Keratinocyte (primary cell): ENCODE measurements around the gene PDGFRA. TPM values are rescaled to one million over a fixed set of nuclear protein-coding genes. Genes with fewer than 3 reads are reported as not detected.

ENCODE experiments used
- DNase-seq: peaks from one replicate; pipeline ENCODE4 v3.0.0-alpha.2; 2011; ENCODE audit warnings: low read depth, missing footprints, low spot score
- FAIRE-seq: peaks from 2 replicates; lab custom pipeline; 2011; peaks lifted over from hg19 to GRCh38; lab: Jason Lieb, UNC
- H2AFZ ChIP-seq: 2 replicates; pipeline ENCODE4 v1.6.0; 2012; ENCODE audit warnings: low read length, control low read depth, inconsistent platforms; ENCODE audit not compliant: control insufficient read depth
- H3K27ac ChIP-seq: 2 replicates; pipeline ENCODE4 v1.5.1; 2011; ENCODE audit warnings: low read length; ENCODE audit not compliant: control insufficient read depth, insufficient read depth
- H3K27me3 ChIP-seq: 3 replicates; pipeline ENCODE4 v1.6.0; 2011; ENCODE audit warnings: low read length; ENCODE audit not compliant: control insufficient read depth, insufficient read depth; ENCODE audit errors: extremely low read depth
- H3K36me3 ChIP-seq, 2 experiments: 2 replicates in 1 of 2; 3 replicates in 1 of 2; pipeline ENCODE4 v1.5.1; 2011; ENCODE audit warnings: low read length in 2 of 2, mild to moderate bottlenecking in 1 of 2; ENCODE audit not compliant: control insufficient read depth in 2 of 2, insufficient read depth in 2 of 2; ENCODE audit errors: extremely low read depth in 1 of 2
- H3K4me1 ChIP-seq: 3 replicates; pipeline ENCODE4 v1.5.1; 2011; ENCODE audit warnings: low read length; ENCODE audit not compliant: control insufficient read depth, insufficient read depth; ENCODE audit errors: extremely low read depth
- H3K4me2 ChIP-seq: 3 replicates; pipeline ENCODE4 v1.6.0; 2011; ENCODE audit warnings: low read depth, low read length; ENCODE audit not compliant: control insufficient read depth, insufficient read depth; ENCODE audit errors: extremely low read depth
- H3K4me3 ChIP-seq, 3 experiments: fragments of 200-600 bp in 1 of 3; sonication (generic) in 1 of 3; 2 replicates in 2 of 3; 3 replicates in 1 of 3; pipeline ENCODE4 v1.5.1; 2011 to 2016; ENCODE audit warnings: low read length in 3 of 3, mild to moderate bottlenecking in 3 of 3, control low read depth in 2 of 3, inconsistent platforms in 1 of 3, low read depth in 1 of 3, mixed read lengths in 1 of 3, mixed run types in 1 of 3, moderate library complexity in 1 of 3; ENCODE audit not compliant: control insufficient read depth in 2 of 3, insufficient read depth in 2 of 3; ENCODE audit errors: extremely low read depth in 1 of 3
- H3K79me2 ChIP-seq: 2 replicates; pipeline ENCODE4 v1.6.0; 2012; ENCODE audit warnings: low read length; ENCODE audit not compliant: control insufficient read depth, insufficient read depth
- H3K9ac ChIP-seq: 3 replicates; pipeline ENCODE4 v1.6.0; 2011; ENCODE audit warnings: low read length; ENCODE audit not compliant: control insufficient read depth, insufficient read depth; ENCODE audit errors: extremely low read depth
- H3K9me1 ChIP-seq: 3 replicates; pipeline ENCODE4 v1.6.0; 2011; ENCODE audit warnings: low read length; ENCODE audit not compliant: control insufficient read depth, insufficient read depth; ENCODE audit errors: extremely low read depth
- H3K9me3 ChIP-seq: 2 replicates; pipeline ENCODE4 v1.5.1; 2012; ENCODE audit warnings: low read depth, low read length; ENCODE audit not compliant: control insufficient read depth
- H4K20me1 ChIP-seq: 3 replicates; pipeline ENCODE4 v1.6.0; 2011; ENCODE audit warnings: low read length; ENCODE audit not compliant: control insufficient read depth, insufficient read depth; ENCODE audit errors: extremely low read depth
- CTCF ChIP-seq, 3 experiments: IDR thresholded peaks in 1 of 3; conservative IDR thresholded peaks in 1 of 3; optimal IDR thresholded peaks in 1 of 3; 2 replicates in 2 of 3; 3 replicates in 1 of 3; pipeline versions ENCODE3 to v1.5.1; 2011; ENCODE audit warnings: low read length in 3 of 3, mild to moderate bottlenecking in 3 of 3, moderate library complexity in 2 of 3, control low read depth in 1 of 3, inconsistent platforms in 1 of 3; ENCODE audit not compliant: insufficient read depth in 2 of 3; ENCODE audit errors: extremely low read depth in 1 of 3
- EZH2 ChIP-seq: IDR thresholded peaks from one replicate; pipeline ENCODE4 v1.6.1; 2012; ENCODE audit warnings: inconsistent platforms, mild to moderate bottlenecking, low read length, moderate library complexity
- dilution Hi-C: fragments of 300-500 bp; cut with MboI; formaldehyde crosslinking; loops from one replicate; pipeline ENCODE4 v1.7.0; 2020; ENCODE audit warnings: low sequenced_read_pairs; ENCODE audit not compliant: extremely low pct_ligation_motif_present
- polyA plus RNA-seq, 5 experiments: library from polyadenylated mRNA; depleted of rRNA in 3 of 5; stranded (reverse) in 3 of 5; stranded (forward) in 1 of 5; unstranded in 1 of 5; fragments of >200 nt; gene quantifications; 1 replicate in 1 of 5; 2 replicates in 3 of 5; 3 replicates in 1 of 5; pipeline versions ENCODE4 v1.2.1 to v1.2.3, GENCODE V29; 2011 to 2012; ENCODE audit warnings: missing spikeins in 2 of 5, low read depth in 1 of 5, low replicate concordance in 1 of 5

PDGFRA gene
- polyA plus RNA-seq, 1 donor (not counting 4 experiments of a cell fraction or from before 2014, with no cell fraction given): 0.22 TPM

DNA sequence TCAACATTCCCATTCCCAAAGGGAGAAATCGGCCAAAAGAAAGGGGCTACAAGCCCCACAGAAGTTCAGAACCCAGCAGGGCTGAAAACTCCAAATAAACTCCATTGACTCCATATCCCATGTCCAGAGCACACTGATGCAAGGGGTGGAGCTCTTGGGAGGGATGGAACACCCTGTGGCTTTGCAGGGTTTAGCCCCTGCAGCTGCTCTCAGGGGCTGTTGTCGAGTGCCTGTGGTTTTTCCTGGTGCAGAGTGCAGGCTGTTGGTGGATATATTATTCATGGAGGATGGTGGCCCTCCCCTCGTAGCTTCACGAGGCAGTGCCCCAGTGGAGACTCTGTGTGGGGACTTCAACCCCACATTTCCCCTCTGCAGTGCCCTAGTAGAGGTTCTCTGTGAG lies 53.7 kb downstream of the PDGFRA start:
- Histone ChIP-seq H3K79me2 (no peaks in the 10 kb centered on the region), H3K4me3 (no peak overlapping the region), H3K9ac (no peak overlapping the region), H4K20me1 (no peaks in the 10 kb centered on the region), H3K4me1 (peaks cover 7% of the 10 kb centered on the region), H3K27ac (no peak overlapping the region), H3K9me1 (no peaks in the 10 kb centered on the region), H3K36me3 (no peaks in the 10 kb centered on the region), H3K9me3 (no peaks in the 10 kb centered on the region), H2AFZ (no peak overlapping the region), H3K4me2 (no peak overlapping the region), H3K27me3 (no peaks in the 10 kb centered on the region)
- no peak for TF ChIP-seq EZH2
- no peak for TF ChIP-seq CTCF (optimal IDR thresholded peaks at IDR 0.05 in 1 of 3, IDR thresholded peaks at IDR 0.05 in 1 of 3, conservative IDR thresholded peaks at IDR 0.05 in 1 of 3; ENCODE audit: extremely low read depth in 1 of 3, insufficient read depth in 2 of 3, low read length in 3 of 3)
- FAIRE-seq: no peak
- no peak for DNase-seq
- dilution Hi-C loops: no loop called here

GRCh38 chr4:54289316-54289715 lies 60.2 kb downstream of the PDGFRA start:
- Histone ChIP-seq H3K79me2 (no peaks in the 10 kb centered on the region), H3K9me1 (no peaks in the 10 kb centered on the region), H3K9me3 (no peaks in the 10 kb centered on the region), H4K20me1 (no peaks in the 10 kb centered on the region), H2AFZ (no peak overlapping the region), H3K36me3 (no peaks in the 10 kb centered on the region), H3K27me3 (no peaks in the 10 kb centered on the region), H3K4me2 (no peak overlapping the region), H3K27ac (no peak overlapping the region), H3K4me3 (no peak overlapping the region), H3K4me1 (no peaks in the 10 kb centered on the region), H3K9ac (no peak overlapping the region)
- FAIRE-seq (no peak), DNase-seq (no peak)
- dilution Hi-C loops: no loop called here
- no peak for TF ChIP-seq EZH2
- no peak for TF ChIP-seq CTCF (optimal IDR thresholded peaks at IDR 0.05 in 1 of 3, IDR thresholded peaks at IDR 0.05 in 1 of 3, conservative IDR thresholded peaks at IDR 0.05 in 1 of 3; ENCODE audit: extremely low read depth in 1 of 3, insufficient read depth in 2 of 3, low read length in 3 of 3)
